HG03095 (cell line): ENCODE results near the gene TRIM62.

Source experiments
- ATAC-seq: cut with Tn5 transposase; IDR thresholded peaks from one replicate; pipeline ENCODE4 v1.9.1; 2021; ENCODE audit warnings: moderate library complexity; ENCODE audit not compliant: unreplicated experiment

TRIM62 gene

DNA sequence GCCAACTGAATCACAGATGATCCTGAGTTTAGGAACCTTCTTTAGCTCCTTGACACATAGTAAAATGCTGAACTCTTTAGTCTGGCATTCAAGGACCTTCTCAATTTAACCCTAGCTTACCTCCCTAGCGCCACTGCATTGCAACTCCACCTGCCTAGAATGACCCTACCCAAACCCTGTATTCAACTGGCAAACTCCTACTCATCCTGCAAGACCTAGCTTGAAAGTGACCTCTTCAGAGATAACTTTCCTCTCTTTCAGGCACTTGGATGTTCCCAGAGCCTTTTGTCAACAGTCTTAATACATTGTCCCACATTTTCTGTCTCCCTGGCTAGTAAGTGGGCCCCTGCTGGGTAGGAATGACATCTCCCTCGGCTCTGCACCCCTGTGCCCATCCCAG lies 19.7 kb downstream of the TRIM62 start:
- no peak for ATAC-seq

DNA sequence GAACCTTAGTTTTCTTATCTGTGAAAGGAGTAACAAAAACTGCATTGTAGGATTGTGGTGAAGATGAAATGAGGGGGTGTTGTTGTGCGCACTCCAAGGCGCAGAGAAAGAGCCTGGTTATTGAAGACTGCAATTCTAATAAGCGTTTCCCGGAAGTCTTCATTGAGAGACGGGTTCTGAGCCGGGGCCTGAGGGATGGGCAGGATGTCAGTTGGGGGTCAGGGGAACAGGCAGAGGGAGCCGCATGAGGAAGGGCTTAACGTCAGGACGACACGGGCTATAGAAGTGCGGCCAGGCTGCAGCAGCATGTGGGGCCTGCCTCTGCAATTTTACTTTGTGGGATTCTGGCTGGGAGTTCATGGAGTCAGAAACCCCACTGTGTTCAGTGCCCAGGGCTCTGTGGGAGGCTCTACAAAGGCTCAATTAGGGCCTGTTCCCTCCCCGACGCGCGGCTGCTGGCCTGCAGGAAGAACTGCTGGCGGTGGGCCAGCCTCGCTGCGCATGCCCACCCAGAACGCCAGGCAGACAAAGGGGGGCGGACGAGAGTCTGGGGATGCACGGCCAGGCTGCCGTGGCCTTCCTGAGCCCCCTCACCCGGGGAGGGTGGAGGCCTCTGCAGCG lies 20.7 kb downstream of the TRIM62 start:
- no peak for ATAC-seq

DNA sequence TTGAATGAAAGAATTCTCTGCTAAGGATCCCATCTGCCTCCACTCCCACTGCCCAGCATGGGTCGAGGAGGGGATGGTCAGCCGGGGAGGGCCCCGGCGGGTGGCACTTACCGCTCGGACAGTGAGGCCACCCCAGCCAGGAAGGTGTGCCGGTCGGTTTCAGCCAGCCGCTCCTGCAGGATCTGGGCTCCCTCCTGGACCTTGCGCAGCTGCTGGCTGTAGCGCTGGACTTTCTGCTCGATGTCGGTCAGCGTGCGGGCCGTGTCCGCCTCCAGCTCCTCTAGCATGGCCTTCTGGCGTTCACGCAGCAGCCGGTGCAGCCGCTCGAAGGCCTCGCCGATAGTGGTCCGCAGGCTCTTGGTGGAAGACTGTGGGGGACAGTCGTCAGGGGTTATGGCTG lies 22.3 kb downstream of the TRIM62 start:
- ATAC-seq = no peak

DNA sequence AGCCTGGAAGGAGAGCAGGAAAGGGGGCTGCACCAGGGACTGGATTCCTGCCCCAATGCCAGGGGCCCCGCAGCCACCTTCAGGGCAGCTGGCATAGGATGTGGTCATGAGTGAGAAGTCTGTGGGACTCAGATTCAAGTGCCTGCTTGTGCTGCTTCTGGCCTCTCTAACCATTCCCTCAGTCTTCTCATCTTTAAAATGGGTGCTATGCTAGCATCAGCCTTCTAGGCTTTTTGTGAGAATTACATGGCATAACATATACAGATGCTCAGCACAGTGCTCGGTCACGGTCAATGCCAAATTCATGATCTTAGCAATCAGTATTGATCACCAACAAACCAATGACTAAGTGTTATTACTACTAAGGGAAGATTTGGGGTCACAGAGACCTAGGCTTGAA lies 23.5 kb downstream of the TRIM62 start:
- ATAC-seq = no peak

GRCh38 chr1:33157131-33157530 lies 24.7 kb downstream of the TRIM62 start:
- ATAC-seq = no peak

- no peak for ATAC-seq
Observed at GRCh38 chr1:33155877-33156538, 25.8 kb downstream of the TRIM62 start.

GRCh38 chr1:33153650-33154049 lies 28.2 kb downstream of the TRIM62 start:
- no peak for ATAC-seq

GRCh38 chr1:33152685-33153432 lies 29.0 kb downstream of the TRIM62 start:
- ATAC-seq = no peak

GRCh38 chr1:33151116-33151515 lies 30.7 kb downstream of the TRIM62 start:
- no peak for ATAC-seq

- no peak for ATAC-seq
Observed at GRCh38 chr1:33150522-33150921, 31.3 kb downstream of the TRIM62 start.

- no peak for ATAC-seq
Observed at GRCh38 chr1:33149453-33150190, 32.2 kb downstream of the TRIM62 start.

DNA sequence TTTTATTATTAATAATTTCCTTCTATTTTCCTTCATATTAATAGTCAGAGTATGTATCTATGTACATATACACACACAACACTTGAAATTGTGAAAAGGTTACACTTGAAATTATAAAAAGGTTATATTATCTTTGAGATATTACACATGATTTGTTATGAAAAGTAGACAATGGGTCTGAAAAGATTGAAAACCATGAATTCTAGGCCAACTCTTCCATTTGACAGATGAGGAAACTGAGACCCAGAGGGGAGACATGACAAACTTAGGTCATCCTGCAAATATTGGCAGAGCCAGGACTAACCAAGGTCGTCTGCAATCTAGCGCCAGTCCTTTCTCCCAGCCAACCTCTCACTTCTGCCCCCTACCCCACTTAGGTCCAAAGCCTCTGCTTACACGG lies 33.2 kb downstream of the TRIM62 start:
- no peak for ATAC-seq

DNA sequence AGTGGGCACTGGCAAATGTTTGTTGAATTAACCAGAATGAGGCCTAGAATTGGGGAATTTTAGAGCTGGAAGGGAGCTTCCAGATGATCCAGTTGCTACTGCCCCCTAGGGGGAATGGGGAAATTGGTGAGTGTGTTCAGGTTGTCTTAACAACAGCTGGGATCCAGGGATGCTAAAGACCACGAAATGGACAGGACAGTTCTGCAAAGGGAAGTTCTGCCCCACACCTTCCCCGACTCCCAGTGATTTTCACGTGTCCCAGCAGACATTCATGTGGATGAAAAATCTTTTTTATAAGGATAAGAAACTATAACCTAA lies 33.9 kb downstream of the TRIM62 start:
- no peak for ATAC-seq

DNA sequence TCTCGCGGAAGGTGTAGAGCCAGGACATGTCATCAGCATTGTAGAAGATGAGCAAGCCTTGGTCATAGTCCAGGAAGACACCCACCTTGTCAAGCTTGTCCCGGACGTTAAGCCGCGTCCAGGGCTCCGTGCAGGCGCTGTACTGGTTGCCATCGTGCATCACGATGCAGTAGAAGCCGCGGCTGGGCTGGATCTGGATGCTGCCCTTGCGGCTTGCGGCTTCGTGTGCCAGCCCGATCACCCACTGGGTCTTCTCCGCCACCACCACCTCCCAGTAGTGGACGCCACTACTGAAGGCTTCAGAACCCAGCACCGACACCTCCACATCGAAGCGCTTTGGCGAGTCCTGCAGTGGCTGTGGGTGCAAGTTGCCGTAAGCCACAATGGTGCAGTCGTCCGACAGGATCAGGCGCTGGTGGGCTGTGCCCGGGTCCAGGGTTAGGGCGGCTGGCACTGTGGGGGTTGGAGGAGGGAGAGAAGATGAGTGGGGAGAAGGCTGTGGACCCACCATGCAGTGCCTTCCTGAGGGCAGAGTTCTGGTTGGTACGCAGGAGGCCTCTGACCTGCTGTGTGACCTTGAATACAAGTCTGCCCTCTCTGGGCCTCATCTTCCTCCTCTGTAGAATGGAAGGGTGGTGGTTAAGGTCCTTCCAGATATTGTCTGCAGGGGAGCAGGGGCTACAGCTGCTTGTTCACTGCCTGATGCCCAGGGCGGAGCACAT lies 34.4 kb downstream of the TRIM62 start:
- no peak for ATAC-seq

DNA sequence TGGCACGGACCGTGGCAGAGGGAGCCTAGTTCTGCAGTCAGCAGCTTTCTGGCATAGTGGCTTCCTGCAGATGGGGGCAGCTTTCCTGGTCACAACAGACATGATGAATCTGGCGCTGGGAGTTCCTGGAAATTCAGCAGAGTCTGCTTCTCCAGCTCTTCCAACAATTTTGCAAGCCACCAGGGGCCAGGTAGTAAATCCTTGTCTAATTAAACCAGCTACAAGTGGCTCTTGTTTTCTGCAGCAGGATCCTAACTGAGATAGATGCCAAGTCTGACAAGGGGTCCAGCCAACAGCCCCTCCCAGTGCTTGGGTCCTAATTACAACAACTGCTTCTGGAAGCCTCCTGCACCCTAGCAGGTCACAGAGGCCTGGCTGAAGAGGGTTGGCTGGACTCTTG lies 35.8 kb downstream of the TRIM62 start:
- ATAC-seq = no peak

- ATAC-seq = no peak
Observed at GRCh38 chr1:33143698-33144097, 38.1 kb downstream of the TRIM62 start.

- no peak for ATAC-seq
Observed at GRCh38 chr1:33143176-33143575, 38.7 kb downstream of the TRIM62 start.

DNA sequence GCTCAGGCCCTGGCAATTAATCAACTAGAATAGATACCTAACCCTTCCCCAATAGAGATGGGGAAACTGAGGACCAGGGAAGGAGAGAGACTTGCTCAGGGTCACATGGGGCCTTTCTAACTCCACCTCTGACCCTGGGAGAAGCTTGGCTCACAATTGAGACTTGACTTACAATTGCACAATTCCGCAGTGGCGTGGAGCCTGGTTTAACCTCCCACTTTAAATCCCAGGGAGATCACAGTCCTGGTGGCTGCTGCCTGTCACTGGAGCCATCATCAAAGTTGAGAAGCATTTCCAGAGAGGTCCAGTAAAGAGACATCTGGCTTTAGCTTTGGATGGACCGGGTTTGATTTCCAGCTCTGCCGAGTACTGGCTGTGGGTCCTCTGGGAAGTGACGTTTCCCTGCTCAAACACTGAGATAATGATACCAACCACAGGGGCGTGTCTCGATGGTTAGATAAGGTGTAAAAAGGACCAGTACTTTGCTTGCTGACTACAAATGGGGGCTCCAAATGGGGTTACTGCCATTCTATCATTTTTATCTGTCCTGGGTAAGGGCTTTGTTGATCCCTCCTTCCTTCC lies 39.3 kb downstream of the TRIM62 start:
- no peak for ATAC-seq

DNA sequence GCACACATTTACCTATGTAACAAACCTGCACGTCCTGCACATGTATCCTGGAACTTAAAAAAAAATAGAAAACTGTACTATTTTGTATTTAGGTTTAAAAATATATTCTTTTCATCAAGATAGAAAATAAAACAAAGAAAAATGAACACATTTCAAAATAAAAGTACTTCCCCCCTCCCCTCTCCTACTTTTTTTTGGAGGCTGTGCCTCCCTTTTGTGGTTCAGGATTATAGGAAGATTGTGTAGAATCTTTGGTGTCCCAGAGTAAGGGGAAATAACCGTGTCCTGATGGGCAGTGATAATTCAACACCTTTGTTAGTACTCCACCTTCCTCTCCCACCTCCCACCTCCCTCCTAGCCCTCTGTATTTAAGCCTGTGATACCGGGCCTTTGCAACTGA lies 40.1 kb downstream of the TRIM62 start:
- ATAC-seq = no peak

GRCh38 chr1:33141216-33141615 lies 40.6 kb downstream of the TRIM62 start:
- ATAC-seq = no peak
